GM20000 (cell line): Measurements from ENCODE around the gene GABBR2.

ENCODE experiments used
- DNase-seq: peaks from one replicate; pipeline ENCODE4 v3.0.0; 2012; ENCODE audit warnings: low spot score
- CTCF ChIP-seq: IDR thresholded peaks from 2 replicates; pipeline ENCODE4 v1.5.1; 2012; ENCODE audit warnings: mild to moderate bottlenecking, control low read depth; ENCODE audit errors: extremely low read depth, missing control alignments

The GABBR2 gene

GRCh38 chr9:98732091-98732490, 23.4 kb upstream of the GABBR2 start:
- TF ChIP-seq CTCF, result no peak
- DNase-seq, result no peak

DNA sequence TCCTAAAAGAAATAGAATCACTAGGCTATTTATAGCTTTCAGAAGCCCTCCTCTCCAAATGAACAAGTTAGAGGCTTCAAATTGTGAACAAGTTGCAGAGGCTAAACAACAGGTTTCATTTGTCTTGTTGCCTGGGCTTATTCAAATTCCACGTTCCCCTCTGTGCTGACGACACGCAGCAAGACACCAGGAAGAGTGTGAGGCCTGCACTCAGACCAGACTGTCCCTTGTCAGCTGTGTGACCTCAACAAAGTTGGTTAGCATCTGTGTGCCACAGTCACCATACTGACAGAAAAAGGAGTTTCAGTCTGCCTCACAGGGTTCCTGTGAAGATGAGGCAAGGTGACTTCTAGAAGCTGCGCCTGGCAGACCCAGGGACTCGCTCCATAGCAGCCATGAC, 22.1 kb upstream of the GABBR2 start:
- no peak for TF ChIP-seq CTCF

DNA sequence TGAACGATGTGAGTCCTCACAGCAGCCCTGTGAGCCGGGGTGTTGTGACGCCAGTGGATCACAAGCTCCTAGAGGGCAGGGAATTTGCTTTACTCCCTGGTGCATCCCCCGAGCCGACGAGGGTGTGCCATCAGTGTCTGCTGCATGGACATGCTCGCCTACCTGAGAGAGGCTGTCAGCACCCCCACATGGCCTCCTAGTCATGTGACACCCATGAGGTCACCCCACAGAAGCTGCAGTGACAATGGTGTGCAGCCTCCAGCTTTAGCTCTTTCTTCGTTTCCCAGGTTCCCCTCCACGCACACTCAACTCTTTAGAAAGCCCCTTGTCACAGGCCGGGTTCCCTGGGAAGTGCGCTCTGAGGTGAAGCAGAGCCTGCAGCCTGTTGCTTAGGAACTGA, 19.8 kb upstream of the GABBR2 start:
- no peak for DNase-seq
- TF ChIP-seq CTCF, result no peak

More for the DNA sequence above, 22.1 kb upstream of the GABBR2 start:
- no peak for DNase-seq

- no peak for DNase-seq
- TF ChIP-seq CTCF, result no peak
Measured at GRCh38 chr9:98727428-98727827, 18.7 kb upstream of the GABBR2 start.

- no peak for DNase-seq
- TF ChIP-seq CTCF, result no peak
Measured at GRCh38 chr9:98726735-98727134, 18.0 kb upstream of the GABBR2 start.

DNA sequence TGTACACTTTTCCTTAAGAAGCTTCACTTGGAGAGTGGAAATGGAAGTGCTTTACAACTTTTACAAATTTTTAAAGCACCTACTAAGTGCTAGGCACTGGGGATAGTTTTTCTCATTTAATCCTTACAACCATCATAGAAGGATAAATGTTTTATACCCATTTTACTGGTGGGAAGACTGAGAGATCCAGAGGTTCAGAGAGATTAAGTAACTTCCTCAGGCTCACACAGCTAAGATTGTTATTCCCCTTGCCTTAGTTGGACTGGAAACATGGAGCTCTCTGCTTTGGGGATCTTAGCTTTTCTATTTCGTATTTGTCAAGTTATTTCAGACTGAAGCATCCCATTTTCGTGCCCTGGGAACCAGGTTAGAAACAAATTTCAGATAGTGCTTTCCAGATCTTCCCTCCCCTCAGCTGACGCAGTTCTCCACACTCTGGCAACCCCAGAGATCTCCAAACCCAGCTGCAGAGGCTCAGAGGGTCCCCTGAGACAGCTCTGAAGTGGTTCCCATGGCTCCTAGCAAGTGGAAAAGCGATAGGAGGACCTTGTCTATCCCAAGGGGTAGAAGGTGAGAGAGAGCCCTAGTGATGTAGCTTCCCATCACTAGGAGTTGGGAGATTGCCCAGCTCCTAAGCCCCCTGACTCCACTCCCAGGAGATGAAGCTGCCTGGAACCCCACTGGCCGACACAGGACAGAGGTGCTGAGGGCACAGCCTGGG, 16.2 kb upstream of the GABBR2 start:
- no peak for DNase-seq
- no peak for TF ChIP-seq CTCF

DNA sequence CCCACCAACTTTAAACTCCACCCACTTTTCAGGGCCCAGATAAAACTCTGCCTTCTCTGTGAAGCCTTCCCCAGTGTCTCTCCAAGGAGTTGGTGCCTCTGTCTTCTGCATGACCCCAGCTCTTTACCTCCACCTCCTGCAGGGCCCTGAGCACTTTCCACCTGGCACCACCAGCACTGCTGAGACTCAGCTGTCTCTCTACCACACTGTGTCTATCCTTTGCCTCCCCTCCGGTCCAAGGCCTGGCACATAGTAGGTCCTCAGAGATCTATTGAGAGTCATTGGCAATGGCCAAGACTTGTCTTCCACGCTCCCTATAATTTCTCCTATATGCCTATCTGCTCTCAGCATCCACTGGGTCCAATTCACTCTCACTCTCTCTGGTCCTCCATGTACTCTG, 12.9 kb upstream of the GABBR2 start:
- TF ChIP-seq CTCF, result no peak
- DNase-seq, result no peak
